GM10248 (cell line): Measurements from ENCODE around the gene CHAF1A.

Experiments
- CTCF ChIA-PET: fragments of 300-600 bp; sonication (Branson Sonifier 250); formaldehyde crosslinking; extraction: SDS; loops from one replicate; lab custom pipeline; 2021; ENCODE audit warnings: antibody characterized with exemption; lab: Yijun Ruan, JAX
- POLR2A ChIA-PET: fragments of 350-650 bp; sonication (Branson Sonifier 250); formaldehyde crosslinking; extraction: SDS; loops from one replicate; lab custom pipeline; 2020; ENCODE audit warnings: antibody characterized with exemption; lab: Yijun Ruan, JAX
- DNase-seq: peaks from one replicate; pipeline ENCODE4 v3.0.0; 2012; ENCODE audit errors: extremely low spot score
- CTCF ChIP-seq: IDR thresholded peaks from 2 replicates; pipeline ENCODE4 v1.5.1; 2012; ENCODE audit warnings: mild to moderate bottlenecking, low read depth; ENCODE audit errors: extremely low read depth, missing control alignments, control extremely low read depth

CHAF1A gene

GRCh38 chr19:4361152-4362046, 41.0 kb upstream of the CHAF1A start:
- ChIA-PET POLR2A (interaction anchor here (0.6 kb wide), 1 partner anchor 13 kb away, joined by 5 read pairs; no protein-coding TSS in a partner anchor), CTCF (interaction anchor here (1.4 to 9.9 kb wide), 3 partner anchors 9 to 39 kb away, joined by 4 to 85 read pairs (median 6); partner anchors contain the start of genes MPND and SH3GL1)
- DNase-seq: no peak
- TF ChIP-seq CTCF: no peak

GRCh38 chr19:4362101-4362828, 40.2 kb upstream of the CHAF1A start:
- CTCF ChIA-PET: interaction anchor here (1.4 to 9.9 kb wide), 3 partner anchors 10 to 38 kb away, joined by 4 to 85 read pairs (median 6); partner anchors contain the start of genes MPND and SH3GL1
- DNase-seq: no peak
- TF ChIP-seq CTCF: no peak
- POLR2A ChIA-PET: no interaction called here

- DNase-seq: no peak
- ChIA-PET CTCF (interaction anchor here (1.9 to 9.9 kb wide), 3 partner anchors 10 to 20 kb away, joined by 4 to 85 read pairs (median 6); partner anchors contain the start of gene MPND), POLR2A (interaction anchor here (1.3 kb wide), 1 partner anchor 13 kb away, joined by 3 read pairs; no protein-coding TSS in a partner anchor)
- no peak for TF ChIP-seq CTCF
These were observed 39.5 kb upstream of the CHAF1A start for GRCh38 chr19:4362831-4363545.

- TF ChIP-seq CTCF: no peak
- no peak for DNase-seq
- CTCF ChIA-PET: interaction anchor here (1.3 to 9.9 kb wide), 3 partner anchors 11 to 36 kb away, joined by 4 to 85 read pairs (median 4); partner anchors contain the start of gene SH3GL1
- POLR2A ChIA-PET: interaction anchor here (1.3 kb wide), 1 partner anchor 12 kb away, joined by 3 read pairs; no protein-coding TSS in a partner anchor
These were observed 38.7 kb upstream of the CHAF1A start for GRCh38 chr19:4363571-4364304.

- no peak for DNase-seq
- CTCF ChIA-PET: interaction anchor here (1.0 to 9.9 kb wide), 3 partner anchors 13 to 98 kb away, joined by 3 to 85 read pairs (median 7); partner anchors contain the start of gene SH3GL1
- POLR2A ChIA-PET: interaction anchor here (0.6 kb wide), 1 partner anchor 316 kb away, joined by 3 read pairs; no protein-coding TSS in a partner anchor
- TF ChIP-seq CTCF: no peak
These were observed 37.1 kb upstream of the CHAF1A start for GRCh38 chr19:4365341-4365740.
